Activated CD8-positive, alpha-beta memory T cell treated with anti-CD3 and anti-CD28 coated beads, Interleukin-2, amount 50 U/mL, for 48 hours (primary cell): ENCODE measurements around the gene CIART.
"Not testable (repeated sequence)": the region's sequence is repeated elsewhere in the genome, so short reads cannot be mapped to it uniquely, and the experiment has no call there.

Source experiments
- DNase-seq: peaks from one replicate; pipeline ENCODE4 v3.0.0-alpha.2; 2020

The CIART gene

DNA sequence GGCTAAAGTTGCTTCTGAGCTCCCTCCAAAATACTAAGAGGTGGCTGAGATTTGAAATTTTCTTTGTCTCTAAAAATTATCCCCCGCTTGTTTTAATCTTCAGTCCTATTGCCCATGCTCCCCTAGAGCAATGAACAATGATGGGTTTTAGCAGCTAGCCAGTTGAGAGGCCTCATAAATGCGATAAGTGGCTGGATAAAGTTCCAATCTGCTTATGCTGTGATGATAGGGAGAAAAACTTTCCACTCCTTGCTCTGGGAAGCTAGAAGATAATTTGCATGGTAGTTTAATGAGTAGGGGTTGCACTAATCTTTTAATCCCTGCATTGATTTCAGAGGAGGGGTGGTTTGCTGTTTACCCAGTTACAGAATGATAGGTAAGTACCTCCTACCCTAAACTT lies 29.4 kb downstream of the CIART start:
- DNase-seq = no peak

DNA sequence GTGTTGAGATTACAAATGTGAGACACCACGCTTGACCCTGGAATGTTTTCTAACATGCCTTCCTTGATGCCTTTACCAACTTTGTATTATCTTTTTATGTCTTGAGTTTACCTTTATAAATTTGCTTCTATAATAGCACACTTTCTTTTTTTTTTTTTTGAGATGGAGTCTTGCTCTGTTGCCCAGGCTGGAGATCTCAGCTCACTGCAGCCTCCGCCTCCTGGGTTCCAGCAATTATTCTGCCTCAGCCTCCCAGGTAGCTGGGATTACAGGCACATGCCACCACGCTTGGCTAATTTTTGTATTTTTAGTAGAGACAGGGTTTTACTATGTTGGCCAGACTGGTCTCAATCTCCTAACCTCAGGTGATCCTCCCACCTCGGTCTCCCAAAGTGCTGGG lies 32.3 kb downstream of the CIART start:
- DNase-seq = not testable (repeated sequence)

DNA sequence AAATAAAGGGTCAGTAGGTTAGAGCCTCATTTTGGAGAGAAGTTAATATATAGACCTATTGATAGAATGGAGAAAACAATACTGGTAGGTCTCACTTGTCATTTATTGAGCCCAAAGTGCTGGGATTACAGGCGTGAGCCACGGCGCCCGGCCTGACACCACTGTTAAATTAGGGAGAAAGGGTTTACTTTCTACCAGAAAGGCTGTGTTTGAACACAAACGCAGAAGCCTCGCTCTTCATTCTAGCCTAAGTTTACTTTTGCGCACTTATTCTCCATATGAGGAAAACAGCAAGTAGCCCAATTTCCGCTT lies 38.3 kb downstream of the CIART start:
- DNase-seq = no peak

DNA sequence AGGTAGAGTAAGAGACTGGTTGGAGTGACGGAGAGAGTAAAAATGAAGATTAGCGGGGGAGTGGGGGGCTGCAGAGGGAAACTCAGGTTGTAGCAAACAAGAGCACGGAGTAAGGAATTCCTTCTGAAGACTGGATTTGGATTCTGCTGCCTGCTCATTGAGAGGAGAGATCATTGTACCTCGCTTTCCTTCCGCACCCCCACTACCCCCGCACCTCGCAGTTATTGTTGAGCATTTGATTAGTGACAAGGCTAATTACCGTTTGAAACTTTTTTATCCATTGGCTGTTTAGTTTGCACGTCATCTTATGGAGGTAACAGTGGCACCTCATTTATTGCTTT lies 39.4 kb downstream of the CIART start:
- no peak for DNase-seq

DNA sequence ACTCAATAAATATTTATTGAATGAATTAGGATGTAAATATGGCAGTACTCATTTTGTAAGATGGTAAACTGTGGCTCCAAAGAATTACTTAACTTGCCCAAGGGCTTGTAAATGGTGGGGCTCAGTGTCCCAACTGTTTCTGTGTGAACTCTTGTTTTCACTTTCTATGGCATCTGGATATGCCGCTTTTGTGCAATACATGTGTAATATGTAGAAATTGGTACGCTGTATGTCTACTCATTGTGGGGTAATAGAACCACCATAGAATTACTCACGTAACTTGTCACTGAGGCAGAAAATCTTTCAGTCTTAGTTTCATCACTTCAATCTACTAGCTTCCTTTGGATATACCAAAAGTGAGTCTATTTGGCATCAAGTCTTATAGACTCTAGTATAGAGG lies 40.0 kb downstream of the CIART start:
- DNase-seq = peak; percentile 46

DNA sequence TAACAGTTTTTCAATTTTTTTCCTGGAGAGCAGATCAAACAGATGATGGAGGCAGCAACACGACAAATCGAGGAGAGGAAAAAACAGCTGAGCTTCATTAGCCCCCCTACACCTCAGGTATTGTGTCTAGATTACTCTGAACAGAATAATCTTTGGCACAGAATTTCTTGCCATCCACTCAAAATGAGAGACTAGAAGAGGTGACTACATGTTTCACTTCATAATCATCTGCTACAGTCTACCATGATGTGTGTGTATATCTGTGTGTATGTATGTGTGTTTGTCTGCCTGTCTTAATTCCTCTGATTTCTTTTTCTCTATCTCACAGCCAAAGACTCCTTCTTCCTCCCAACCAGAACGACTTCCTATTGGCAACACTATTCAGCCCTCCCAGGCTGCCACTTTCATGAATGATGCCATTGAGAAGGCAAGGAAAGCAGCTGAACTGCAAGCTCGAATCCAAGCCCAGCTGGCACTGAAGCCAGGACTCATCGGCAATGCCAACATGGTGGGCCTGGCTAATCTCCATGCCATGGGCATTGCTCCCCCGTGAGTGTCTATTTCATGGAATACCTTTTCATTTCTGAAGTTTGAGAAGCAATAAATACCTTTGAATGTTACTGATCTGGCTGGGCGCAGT lies 50.4 kb downstream of the CIART start:
- peak; percentile 45 for DNase-seq
